ENCODE measurements around the gene DES.

Gene DES

DNA sequence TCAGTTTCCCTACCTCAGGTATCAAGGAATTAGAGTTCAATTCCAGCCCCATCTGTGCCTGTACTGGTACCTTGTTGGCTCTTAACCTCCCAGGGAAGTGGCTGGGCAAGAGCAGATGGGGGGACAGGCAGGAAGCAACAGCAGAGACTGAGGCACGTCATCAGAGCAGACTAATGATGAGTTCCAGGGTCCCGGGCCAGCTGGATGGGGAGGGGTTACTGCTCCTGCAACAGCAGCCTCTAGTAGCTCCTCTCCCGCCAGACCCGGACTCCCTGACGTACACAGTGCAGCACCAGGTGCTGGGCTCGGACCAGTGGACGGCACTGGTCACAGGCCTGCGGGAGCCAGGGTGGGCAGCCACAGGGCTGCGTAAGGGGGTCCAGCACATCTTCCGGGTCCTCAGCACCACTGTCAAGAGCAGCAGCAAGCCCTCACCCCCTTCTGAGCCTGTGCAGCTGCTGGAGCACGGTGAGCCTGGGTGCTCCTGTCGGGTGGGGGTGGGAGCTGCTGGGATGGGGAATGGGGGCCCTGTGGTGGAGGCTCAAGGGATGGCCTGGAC, 54.5 kb downstream of the DES start:
- DNase-seq (ENCODE audit: low spot score): no peak

DNA sequence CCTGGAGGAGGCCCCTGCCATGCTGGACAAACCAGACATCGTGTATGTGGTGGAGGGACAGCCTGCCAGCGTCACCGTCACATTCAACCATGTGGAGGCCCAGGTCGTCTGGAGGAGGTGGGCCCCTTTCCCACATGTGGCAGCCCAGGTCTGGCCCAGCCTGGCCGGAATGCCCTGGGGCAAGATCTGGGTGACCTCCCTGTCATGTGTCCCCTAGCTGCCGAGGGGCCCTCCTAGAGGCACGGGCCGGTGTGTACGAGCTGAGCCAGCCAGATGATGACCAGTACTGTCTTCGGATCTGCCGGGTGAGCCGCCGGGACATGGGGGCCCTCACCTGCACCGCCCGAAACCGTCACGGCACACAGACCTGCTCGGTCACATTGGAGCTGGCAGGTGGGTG, 55.3 kb downstream of the DES start:
- DNase-seq (ENCODE audit: low spot score): no peak

DNA sequence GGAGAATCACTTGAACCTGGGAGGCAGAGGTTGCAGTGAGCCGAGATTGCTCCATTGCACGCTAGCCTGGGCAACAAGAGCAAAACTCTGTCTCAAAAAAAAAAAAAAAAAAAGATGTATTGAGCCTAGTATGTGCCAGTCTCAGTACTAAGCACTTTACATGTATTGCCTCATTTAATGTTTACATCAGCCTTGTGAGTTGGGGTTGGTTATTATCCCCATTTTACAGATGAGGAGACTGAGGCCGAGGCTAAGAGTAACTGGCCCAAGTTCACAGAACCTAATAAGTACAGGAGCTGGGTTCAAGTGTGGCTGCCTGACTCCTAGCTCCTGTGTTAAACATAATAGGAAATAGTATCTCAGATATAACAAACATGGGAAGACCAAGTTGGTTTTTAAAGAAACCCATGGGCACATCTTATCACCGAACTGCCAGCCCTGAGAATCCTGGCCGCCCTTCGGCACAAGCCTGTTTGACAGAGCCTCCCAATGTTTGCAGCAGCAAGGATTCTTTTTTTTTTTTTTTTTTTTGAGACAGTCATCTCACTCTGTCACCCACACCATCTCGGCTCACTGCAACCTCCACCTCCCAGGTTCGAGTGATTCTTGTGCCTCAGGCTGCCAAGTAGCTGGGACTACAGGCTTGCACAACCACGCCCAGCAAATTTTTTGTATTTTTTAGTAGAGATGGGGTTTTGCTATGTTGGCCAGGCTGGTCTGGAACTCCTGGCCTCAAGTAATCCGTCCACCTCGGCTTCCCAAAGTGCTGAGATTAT, 56.3 kb downstream of the DES start:
- no peak for DNase-seq (ENCODE audit: low spot score)

DNA sequence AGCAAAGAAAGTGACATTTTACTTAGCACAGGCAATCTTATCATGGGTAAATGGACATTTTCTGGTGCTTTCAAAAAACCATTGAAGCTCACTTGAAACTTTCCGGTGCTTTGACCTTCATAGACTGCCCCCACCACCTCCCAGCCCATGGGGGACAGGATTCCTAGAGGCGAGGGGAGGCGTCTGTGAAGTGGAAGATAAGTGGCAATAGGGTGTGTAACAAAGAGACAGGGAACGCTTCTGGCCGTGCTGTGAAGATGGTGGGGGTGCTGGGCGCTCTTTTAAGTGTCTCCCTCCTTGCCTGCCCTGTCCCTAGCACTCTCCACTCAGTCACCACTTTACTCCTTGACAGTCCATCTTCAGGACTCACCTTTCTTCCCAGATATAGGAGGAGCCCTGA, 57.1 kb downstream of the DES start:
- DNase-seq (ENCODE audit: low spot score): no peak

DNA sequence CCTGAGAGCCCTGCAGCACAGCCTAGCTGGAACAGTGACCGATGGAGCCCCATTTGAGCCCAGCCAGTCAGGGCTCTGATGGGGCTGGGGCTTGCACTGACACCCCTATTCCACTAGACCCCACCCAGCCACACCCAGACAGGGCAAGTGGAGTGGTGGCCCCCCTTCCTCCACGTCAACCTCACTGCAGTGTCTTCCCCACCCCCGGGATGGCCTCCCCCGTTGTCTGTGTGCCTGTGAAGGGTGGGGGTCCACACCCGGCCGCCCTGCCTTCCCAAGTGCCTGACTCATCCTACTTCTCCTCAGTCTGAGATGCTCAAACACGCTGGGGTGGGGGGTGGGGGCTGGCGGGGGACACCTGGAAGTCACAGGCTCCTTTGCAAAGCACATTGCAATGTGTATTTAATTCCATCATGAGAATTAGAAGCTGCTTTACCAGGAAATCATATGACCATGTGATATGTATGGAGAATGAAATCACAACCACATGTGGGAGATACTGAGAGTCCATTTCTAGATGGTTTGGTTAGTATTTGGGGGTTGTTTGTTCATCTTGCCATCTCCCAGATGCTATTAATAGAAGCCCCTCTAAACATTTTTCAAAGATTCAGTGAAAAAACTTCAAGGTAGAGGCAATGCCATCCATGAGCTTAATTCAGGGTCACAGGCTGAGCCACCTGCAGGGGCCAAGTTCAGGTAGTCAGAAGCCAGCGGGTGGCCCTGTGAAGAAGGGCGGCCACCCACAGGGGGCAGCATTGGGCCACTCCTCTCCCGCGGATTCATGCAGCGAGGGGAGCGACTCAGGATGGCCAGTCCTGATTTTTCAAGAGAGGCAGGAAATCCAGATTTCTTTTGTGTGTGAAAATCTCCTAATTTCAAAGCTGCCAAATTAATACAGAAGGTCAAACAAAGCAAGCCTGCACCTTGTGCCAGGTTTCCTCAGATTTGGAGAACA, 57.8 kb downstream of the DES start:
- DNase-seq (ENCODE audit: low spot score): peak; percentile 38

All from CD4-positive, alpha-beta T cell treated with Interleukin-2 at 100 ng/mL for 4 hours (primary cell).